Stimulated activated naive CD8-positive, alpha-beta T cell treated with anti-CD3 and anti-CD28 coated beads, Interleukin-15, amount 100 ng/mL, for 72 hours (primary cell): ENCODE measurements around the gene IGFBP2.
A peak's percentile ranks its signal among the peaks of the same experiment; 100 is the strongest.

Experiments used
- ATAC-seq: fragments of 150-1000 bp; cut with Tn5 transposase; 2 replicates; pipeline ENCODE4 v1.10.0; 2021; ENCODE audit warnings: mild to moderate bottlenecking, moderate library complexity
- DNase-seq, 2 donors: peaks; one replicate each; pipeline ENCODE4 v3.0.0; 2021 to 2022
- H3K27ac Mint-ChIP-seq, 2 donors: one replicate each; pipeline ENCODE4 v1.8.0; 2022; ENCODE audit warnings: mild to moderate bottlenecking in 2 of 2, mixed read lengths in 2 of 2, moderate library complexity in 2 of 2
- H3K27me3 Mint-ChIP-seq: one replicate; pipeline ENCODE4 v1.8.0; 2022; ENCODE audit warnings: mixed read lengths
- H3K4me1 Mint-ChIP-seq: one replicate; pipeline ENCODE4 v1.8.0; 2022; ENCODE audit warnings: mild to moderate bottlenecking, mixed read lengths
- H3K4me3 Mint-ChIP-seq, 2 donors: one replicate each; pipeline ENCODE4 v1.8.0; 2022; ENCODE audit warnings: mild to moderate bottlenecking in 2 of 2, mixed read lengths in 2 of 2, moderate library complexity in 1 of 2
- H3K9me3 Mint-ChIP-seq, 2 donors: one replicate each; pipeline ENCODE4 v1.8.0; 2022; ENCODE audit warnings: mixed read lengths in 2 of 2

IGFBP2 gene

DNA sequence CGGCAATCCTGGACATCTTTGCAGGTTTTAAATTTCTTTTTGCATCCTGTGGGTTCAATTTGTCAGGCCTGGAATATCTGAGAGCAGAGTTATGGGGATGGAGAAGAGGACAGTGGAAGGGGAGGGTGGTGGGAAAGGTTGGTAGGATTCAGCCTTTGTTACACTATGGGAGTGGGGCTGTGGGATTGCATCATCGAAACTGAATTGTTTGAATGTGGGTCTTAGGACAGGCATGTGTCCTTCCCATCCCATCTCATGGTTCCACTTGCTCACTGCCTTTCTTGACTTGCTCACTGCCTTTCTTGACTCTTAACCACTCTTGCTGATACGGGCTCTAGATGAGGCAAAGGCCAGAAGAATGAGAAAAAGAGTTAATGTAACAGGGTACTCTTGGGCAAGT lies 12.9 kb downstream of the IGFBP2 start:
- peak overlapping the region in 1 of 2 donors; percentile 54 for H3K27ac Mint-ChIP-seq
- peaks cover 3 to 8% of the 10 kb centered on the region in 2 donors for H3K9me3 Mint-ChIP-seq
- ATAC-seq (no peak), DNase-seq (no peak)
- no peaks in the 10 kb centered on the region for H3K27me3 Mint-ChIP-seq
- H3K4me1 Mint-ChIP-seq, result peaks cover 23% of the 10 kb centered on the region
- H3K4me3 Mint-ChIP-seq, result no peak overlapping the region

DNA sequence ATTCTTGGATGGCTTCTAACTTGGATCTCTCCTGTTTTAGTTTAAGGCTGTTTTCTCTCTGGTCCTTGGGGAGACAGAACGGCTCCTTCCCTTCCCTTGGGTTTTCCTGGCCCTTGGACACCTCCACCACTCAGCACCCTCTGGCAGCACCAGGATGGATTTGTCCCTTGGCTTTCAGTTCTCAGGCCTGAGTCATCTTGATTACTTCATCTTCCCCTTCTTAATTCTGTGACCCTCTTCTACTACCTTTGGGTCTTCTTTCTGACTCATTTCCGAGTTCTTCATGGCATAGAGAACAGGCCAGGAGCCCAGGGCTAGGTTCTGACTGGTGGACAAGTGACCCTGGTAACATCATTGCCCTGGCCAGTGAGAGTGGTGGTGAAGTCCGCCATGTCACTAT lies 14.9 kb downstream of the IGFBP2 start:
- no peak overlapping the region for H3K27ac Mint-ChIP-seq
- no peak overlapping the region for H3K4me3 Mint-ChIP-seq
- ATAC-seq (no peak), DNase-seq (no peak)
- H3K9me3 Mint-ChIP-seq, result peaks cover 3 to 8% of the 10 kb centered on the region in 2 donors
- no peaks in the 10 kb centered on the region for H3K27me3 Mint-ChIP-seq
- peaks cover 28% of the 10 kb centered on the region for H3K4me1 Mint-ChIP-seq

DNA sequence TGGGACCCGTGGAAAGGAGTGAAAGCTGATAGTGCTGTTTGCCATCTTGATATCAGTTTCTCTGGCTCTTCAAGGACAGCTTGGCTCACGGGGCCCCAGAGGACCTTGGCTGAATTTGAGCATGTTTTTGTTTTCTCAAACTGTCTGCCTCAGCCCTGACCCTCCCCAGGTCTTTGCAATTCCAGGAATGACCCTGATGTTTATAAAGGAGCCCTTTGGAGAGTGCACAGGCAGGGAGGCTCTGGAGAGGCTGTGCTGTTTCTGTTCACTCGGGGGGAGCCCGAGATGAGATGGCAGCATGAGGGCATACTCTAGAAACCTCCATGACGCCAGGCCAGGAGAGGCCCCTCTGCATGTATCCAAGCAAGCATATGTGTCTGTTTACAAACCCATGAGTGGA lies 16.4 kb downstream of the IGFBP2 start:
- no peak overlapping the region for H3K4me3 Mint-ChIP-seq
- H3K4me1 Mint-ChIP-seq, result peaks cover 32% of the 10 kb centered on the region
- H3K27ac Mint-ChIP-seq, result no peak overlapping the region

DNA sequence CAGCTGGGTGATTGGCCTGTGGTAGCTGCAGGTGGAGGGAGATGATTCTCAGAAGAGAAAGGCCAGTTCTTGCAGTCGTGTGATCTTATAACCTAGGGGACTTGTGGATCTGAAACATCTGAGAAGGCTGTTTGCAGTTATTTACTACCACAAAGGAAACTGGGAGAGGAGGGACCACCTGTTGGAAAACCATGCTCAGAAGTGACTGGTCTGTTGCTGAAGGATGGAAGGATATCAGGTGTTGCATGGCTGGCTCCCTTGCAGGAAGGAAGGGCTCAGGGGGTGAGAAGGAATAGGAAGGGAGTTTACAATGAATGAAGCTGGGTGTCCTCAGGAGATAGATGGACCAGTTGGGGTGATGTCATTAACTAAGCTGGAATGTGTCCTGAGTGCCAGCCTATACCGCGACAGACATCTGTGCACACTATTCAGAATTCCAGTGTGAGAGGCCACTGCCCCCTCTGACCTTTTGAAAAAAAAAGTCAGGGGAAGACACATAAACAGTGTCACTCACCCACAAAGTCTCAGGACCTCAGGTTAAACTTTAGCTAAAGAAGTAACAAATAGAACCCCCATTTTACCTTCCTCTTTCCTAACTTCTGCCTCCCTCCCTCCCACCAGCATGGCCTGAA lies 17.5 kb downstream of the IGFBP2 start:
- no peak overlapping the region for H3K4me3 Mint-ChIP-seq
- H3K4me1 Mint-ChIP-seq, result peaks cover 26% of the 10 kb centered on the region
- no peaks in the 10 kb centered on the region for H3K27me3 Mint-ChIP-seq
- ATAC-seq, result no peak
- H3K9me3 Mint-ChIP-seq, result peaks cover 3 to 8% of the 10 kb centered on the region in 2 donors
- H3K27ac Mint-ChIP-seq, result no peak overlapping the region
- no peak for DNase-seq

More for the DNA sequence above, 16.4 kb downstream of the IGFBP2 start:
- ATAC-seq, result no peak
- no peak for DNase-seq
- peaks cover 3 to 8% of the 10 kb centered on the region in 2 donors for H3K9me3 Mint-ChIP-seq
- no peaks in the 10 kb centered on the region for H3K27me3 Mint-ChIP-seq

DNA sequence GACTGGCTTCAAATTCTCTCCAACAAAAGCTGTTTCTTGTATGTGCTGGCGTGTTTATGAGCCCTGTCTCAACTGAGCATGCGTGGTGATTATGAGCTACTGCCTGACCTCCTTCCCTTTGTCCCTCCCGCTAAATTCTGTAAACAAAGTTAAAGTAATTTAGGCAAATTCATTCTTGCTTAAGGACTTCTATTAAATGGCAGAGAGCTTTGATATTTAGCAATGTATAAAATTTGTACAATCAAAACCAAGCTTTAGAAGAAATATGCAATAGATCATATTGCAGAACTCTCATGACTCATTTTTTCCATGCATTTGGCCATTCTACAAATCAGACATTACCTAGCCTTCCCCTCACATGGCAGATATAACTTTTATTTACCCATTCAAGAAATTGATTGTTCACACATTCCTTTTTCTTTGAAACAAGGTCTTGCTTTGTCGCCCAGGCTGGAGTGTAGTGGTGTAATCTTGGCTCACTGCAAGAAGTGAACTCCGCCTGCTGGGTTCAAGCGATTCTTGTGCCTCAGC lies 18.2 kb downstream of the IGFBP2 start:
- Mint-ChIP-seq H3K9me3 (peaks cover 2 to 3% of the 10 kb centered on the region in 2 donors), H3K4me3 (no peak overlapping the region), H3K27me3 (no peaks in the 10 kb centered on the region), H3K27ac (no peak overlapping the region), H3K4me1 (peaks cover 26% of the 10 kb centered on the region)
- DNase-seq (no peak), ATAC-seq (no peak)

DNA sequence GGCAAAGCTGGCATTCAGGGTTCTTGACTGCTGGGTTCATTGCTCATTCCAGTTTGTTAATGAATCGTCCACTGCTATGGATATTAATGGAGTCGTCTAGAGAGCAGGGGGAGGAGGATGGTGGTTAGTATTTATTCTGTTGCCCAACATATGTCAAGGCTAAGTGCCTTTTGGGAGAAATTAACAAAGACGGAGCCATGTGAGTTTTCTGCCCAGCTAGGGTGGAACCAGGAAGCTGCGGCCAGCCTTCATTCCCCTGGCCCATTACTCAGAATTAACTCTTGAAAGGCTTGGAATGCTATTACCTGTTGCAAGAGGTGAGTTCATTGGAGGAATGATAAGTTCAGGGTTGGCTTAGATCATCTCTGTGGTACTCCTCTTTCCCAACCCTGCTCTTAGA lies 19.3 kb downstream of the IGFBP2 start:
- Mint-ChIP-seq H3K4me1 (peaks cover 26% of the 10 kb centered on the region), H3K27me3 (peaks cover 8% of the 10 kb centered on the region), H3K9me3 (peaks cover 0 to 3% of the 10 kb centered on the region in 2 donors), H3K27ac (no peak overlapping the region), H3K4me3 (no peak overlapping the region)
- DNase-seq (no peak), ATAC-seq (no peak)

DNA sequence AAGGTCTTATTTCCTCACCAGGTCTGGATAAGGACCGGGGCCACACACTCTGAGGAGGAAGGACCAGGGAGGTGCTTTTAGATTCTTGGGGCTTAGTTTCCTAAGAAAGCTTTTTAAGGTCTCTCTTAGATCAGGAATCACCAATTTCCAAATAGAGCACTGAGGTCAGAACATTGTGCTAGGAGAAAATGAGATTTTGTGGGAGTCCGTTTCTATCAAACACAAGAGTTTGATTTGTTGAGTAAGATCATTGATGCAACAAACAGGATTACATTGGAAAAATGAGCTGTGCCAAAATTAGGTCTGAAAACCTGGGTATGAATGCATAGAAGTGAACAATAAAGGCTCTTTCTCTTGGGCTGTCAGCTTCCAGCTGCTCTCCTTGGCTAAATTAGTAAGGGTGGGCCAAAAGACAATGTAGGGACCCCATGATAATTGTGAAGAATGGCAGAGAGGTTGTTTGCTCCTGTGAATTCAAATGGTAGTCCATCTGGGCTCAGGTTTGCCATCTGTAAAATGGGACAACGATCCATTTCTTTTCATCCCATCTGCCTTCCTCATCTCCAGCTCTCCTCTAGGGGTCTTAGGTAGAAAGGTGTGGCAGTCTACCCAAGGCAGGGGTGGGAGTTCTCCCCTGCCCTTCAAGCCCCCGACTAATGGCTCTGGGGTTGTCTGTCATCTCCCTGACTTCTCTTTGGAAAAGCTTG lies 20.0 kb downstream of the IGFBP2 start:
- Mint-ChIP-seq H3K9me3 (peaks cover 0 to 1% of the 10 kb centered on the region in 2 donors), H3K4me3 (no peak overlapping the region), H3K27ac (no peak overlapping the region), H3K27me3 (peaks cover 8% of the 10 kb centered on the region), H3K4me1 (peaks cover 26% of the 10 kb centered on the region)
- ATAC-seq (no peak), DNase-seq (no peak)

DNA sequence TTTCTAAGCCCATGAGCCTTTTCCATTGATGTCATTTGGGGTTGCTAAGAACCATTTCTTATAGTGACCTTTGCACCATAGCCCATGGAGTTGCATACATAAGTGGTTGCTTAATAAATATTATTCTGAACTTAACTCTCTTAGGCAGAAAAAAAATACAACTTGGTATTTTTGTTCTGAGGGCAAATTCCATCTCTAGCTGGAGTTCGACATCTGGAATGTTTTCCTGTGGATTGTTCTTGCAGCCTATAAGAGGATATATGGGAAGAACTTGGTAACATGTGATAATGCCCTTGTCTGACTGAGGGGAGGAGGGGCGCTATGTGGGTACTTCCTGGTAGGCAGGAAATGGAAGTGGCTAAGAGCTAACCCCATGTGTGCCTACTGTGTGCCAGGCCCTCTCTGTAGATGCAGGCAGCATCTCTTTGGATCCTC lies 20.7 kb downstream of the IGFBP2 start:
- Mint-ChIP-seq H3K27me3 (peaks cover 8% of the 10 kb centered on the region), H3K4me3 (no peak overlapping the region)
- DNase-seq, result no peak

DNA sequence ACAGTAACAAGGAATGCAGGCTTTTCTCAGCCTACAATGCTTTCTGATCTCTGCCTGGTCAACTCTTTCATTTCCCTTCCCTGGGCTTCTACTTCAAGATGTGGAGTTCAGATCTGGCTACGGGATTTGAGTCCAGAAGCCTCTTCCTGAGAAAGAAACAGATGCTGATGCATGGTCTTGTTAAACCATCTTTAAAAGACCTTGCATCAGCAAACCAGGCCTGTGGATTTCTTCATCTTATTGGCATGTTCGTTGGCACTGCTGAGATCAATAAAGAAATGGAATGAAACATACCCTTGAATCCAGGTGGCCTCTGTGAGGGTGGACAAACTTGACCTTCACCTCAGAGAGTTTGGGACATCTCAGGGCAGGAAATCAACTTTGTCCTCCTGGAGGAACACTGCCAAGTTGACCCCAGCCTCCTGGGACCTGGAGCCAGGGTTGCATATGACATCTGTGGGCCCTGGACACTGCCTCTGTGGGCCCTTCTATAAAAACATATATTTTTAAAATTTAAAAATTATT lies 21.4 kb downstream of the IGFBP2 start:
- Mint-ChIP-seq H3K27ac (no peak overlapping the region), H3K27me3 (peaks cover 8% of the 10 kb centered on the region), H3K4me3 (no peak overlapping the region), H3K4me1 (peaks cover 26% of the 10 kb centered on the region), H3K9me3 (no peaks in the 10 kb centered on the region)
- ATAC-seq (no peak), DNase-seq (no peak)

More for the DNA sequence above, 20.7 kb downstream of the IGFBP2 start:
- H3K4me1 Mint-ChIP-seq, result peaks cover 26% of the 10 kb centered on the region
- no peak for ATAC-seq
- no peaks in the 10 kb centered on the region for H3K9me3 Mint-ChIP-seq
- no peak overlapping the region for H3K27ac Mint-ChIP-seq

DNA sequence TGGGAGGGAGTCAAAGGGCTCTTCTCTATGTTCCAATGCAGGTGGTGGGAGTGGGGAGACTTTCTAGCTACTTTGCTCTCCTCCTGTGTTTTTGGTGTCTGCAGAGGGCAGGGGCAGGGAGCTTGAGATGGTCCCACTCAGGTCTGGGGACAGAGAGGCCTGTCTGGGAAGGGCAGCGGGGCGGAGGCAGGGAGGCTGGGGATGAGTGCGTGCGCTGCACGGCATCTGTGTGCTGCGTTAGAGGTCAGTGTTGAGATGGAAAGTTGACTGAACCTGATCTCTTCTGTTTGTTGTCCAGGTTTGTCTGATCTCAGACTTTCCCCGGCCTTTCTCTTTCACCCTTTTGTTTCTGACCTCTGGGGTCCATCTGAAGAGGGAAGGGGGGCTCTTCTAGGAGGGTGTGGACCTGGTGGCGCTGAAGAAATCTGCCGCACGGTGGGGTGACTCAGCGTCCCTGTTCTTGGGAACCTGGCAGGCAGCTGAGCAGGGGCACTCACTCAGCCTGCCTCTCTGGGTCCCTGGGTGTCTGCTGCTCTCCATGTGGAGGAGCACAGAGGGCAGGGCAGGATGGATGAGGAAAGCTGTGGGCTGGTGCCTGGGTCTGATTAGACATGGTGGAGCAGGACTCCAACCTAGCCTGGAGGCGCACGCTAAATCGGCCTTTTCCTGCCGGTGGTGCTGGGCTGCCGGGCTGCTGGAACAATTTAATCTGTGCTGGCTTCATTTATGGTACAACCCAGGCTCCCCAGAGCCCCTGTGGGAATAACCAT lies 24.1 kb downstream of the IGFBP2 start:
- Mint-ChIP-seq H3K27me3 (peaks cover 8% of the 10 kb centered on the region), H3K27ac (peak overlapping the region in 1 of 2 donors; percentile 80), H3K4me1 (peaks cover 12% of the 10 kb centered on the region), H3K4me3 (no peak overlapping the region), H3K9me3 (no peaks in the 10 kb centered on the region)
- ATAC-seq (peak; percentile 22), DNase-seq (no peak)

DNA sequence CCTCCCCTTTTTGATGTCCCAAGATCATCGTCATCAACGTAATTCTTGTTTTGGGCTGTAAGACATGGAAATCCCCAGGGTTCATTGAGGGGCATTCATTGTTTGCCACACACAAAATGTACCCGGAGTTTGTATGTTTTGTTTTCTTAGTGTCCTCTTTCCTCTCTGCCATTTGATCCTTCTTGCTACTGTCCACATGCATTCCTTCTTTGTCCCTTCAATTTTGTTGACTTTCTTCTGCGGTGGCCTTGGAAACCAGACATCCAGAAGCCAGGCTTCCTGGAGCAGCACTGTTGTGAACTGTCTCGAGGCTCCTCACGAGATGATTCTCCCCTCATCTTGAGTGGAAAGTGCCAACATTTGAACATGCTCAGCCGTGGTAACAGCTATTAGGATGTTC lies 24.8 kb downstream of the IGFBP2 start:
- no peak for DNase-seq
- no peak overlapping the region for H3K27ac Mint-ChIP-seq
- H3K9me3 Mint-ChIP-seq, result no peaks in the 10 kb centered on the region
- H3K4me3 Mint-ChIP-seq, result no peak overlapping the region
- ATAC-seq, result no peak
- peaks cover 12% of the 10 kb centered on the region for H3K4me1 Mint-ChIP-seq
- peaks cover 8% of the 10 kb centered on the region for H3K27me3 Mint-ChIP-seq

DNA sequence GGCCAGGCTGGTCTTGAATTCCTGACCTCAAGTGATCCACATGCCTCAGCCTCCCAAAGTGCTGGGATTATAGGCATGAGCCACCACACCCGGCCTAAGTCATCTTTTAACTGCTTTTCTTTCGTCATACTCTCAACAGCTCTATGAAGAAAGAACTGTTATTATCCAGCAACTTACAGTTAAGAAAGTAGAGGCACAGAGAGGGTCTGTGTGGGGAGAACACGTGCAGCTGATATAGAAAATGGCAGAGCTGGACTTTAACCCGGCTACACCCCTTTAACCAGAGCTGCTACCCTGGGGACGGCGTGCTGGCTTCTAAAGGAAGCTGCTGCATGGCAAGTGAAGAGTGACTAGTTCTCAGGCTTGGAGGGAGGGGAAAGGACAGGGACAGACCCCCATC lies 25.5 kb downstream of the IGFBP2 start:
- DNase-seq (no peak), ATAC-seq (no peak)
- Mint-ChIP-seq H3K4me1 (peaks cover 8% of the 10 kb centered on the region), H3K27ac (no peak overlapping the region), H3K27me3 (peaks cover 8% of the 10 kb centered on the region), H3K9me3 (no peaks in the 10 kb centered on the region), H3K4me3 (no peak overlapping the region)

DNA sequence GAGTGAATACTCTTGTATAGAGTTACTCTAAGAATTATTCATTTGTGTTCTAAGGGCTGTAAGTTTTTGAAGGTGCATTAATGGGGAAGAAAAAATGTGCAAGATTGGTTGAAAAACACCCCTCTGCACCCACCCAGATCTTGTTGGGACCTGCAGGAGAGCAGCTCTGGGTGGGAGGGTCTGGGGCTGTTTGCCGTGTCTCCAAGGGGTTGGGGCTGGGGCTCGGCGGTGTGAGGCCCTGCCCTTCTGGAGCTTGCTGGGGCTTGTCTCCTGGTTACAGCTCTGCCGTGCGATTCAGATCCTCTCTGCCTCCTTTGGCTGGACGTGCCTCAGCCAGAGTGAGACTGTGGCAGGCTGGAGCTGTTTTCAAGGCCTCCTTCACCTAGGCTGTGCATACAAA lies 26.1 kb downstream of the IGFBP2 start:
- Mint-ChIP-seq H3K4me1 (peaks cover 3% of the 10 kb centered on the region), H3K27ac (no peak overlapping the region), H3K27me3 (peaks cover 8% of the 10 kb centered on the region), H3K9me3 (no peaks in the 10 kb centered on the region), H3K4me3 (no peak overlapping the region)
- DNase-seq (no peak), ATAC-seq (no peak)

DNA sequence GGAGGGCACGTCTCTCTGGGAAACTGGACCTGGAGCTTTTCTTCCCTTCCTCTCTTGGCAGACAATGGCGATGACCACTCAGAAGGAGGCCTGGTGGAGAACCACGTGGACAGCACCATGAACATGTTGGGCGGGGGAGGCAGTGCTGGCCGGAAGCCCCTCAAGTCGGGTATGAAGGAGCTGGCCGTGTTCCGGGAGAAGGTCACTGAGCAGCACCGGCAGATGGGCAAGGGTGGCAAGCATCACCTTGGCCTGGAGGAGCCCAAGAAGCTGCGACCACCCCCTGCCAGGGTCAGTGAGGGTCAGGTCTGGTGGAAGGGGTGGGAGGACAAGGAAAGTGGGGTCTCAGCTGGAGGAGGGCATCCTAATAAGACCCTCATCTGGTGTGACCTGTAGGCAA lies 27.3 kb downstream of the IGFBP2 start:
- Mint-ChIP-seq H3K4me3 (no peak overlapping the region), H3K9me3 (no peaks in the 10 kb centered on the region), H3K27me3 (peaks cover 8% of the 10 kb centered on the region), H3K27ac (no peak overlapping the region), H3K4me1 (peaks cover 4% of the 10 kb centered on the region)
- ATAC-seq (no peak), DNase-seq (no peak)

DNA sequence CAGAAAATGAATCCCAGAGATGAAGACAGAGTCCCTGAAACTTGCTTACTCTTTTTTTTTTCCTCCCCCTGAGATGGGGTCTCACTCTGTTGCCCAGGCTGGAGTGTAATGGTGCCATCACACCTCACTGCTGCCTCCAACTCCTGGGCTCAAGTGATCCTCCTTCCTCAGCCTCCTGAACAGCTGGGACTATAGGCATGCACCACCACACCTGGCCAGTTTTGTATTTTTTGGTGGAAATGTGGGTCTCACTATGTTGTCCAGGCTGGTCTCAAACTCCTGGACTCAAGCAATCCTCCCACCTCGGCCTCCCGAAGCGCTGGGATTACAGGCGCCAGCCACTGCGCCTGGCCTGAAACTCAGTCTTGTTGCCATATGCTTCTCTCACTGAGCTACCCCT lies 27.8 kb downstream of the IGFBP2 start:
- ATAC-seq, result no peak
- H3K9me3 Mint-ChIP-seq, result no peaks in the 10 kb centered on the region
- no peak overlapping the region for H3K4me3 Mint-ChIP-seq
- peak overlapping the region in 1 of 2 donors; percentile 54 for H3K27ac Mint-ChIP-seq
- peaks cover 8% of the 10 kb centered on the region for H3K27me3 Mint-ChIP-seq
- no peak for DNase-seq
- H3K4me1 Mint-ChIP-seq, result peaks cover 4% of the 10 kb centered on the region
